ACC112 (cell line): ENCODE data around the gene PCBD1.

Experiments
- H2AFZ ChIP-seq: fragments of 200-600 bp; sonication (generic); one replicate; pipeline ENCODE4 v1.6.0; 2017; ENCODE audit warnings: antibody characterized with exemption, low read length; ENCODE audit not compliant: unreplicated experiment
- H3K27ac ChIP-seq: fragments of 200-600 bp; sonication (generic); 2 replicates; pipeline ENCODE4 v1.5.1; 2014; ENCODE audit warnings: low read depth, mild to moderate bottlenecking, antibody characterized with exemption, low read length, moderate library complexity
- H3K27me3 ChIP-seq: fragments of 200-600 bp; sonication (generic); 2 replicates; pipeline ENCODE4 v1.6.1; 2014; ENCODE audit warnings: mild to moderate bottlenecking, antibody characterized with exemption, low read length, moderate library complexity, mixed read lengths; ENCODE audit not compliant: insufficient read depth
- H3K36me3 ChIP-seq: fragments of 200-600 bp; sonication (generic); 2 replicates; pipeline ENCODE4 v1.6.1; 2016; ENCODE audit warnings: mild to moderate bottlenecking, antibody characterized with exemption, low read length, moderate library complexity, mixed read lengths; ENCODE audit not compliant: insufficient read depth
- H3K4me1 ChIP-seq: fragments of 200-600 bp; sonication (generic); one replicate; pipeline ENCODE4 v1.6.1; 2016; ENCODE audit warnings: low read length, mixed read lengths; ENCODE audit not compliant: insufficient read depth, unreplicated experiment, control insufficient read depth
- H3K4me3 ChIP-seq: fragments of 200-600 bp; sonication (generic); 2 replicates; pipeline ENCODE4 v1.5.1; 2014; ENCODE audit warnings: mild to moderate bottlenecking, low read depth, low read length
- H3K79me2 ChIP-seq: fragments of 200-600 bp; sonication (generic); one replicate; pipeline ENCODE4 v1.6.0; 2016; ENCODE audit warnings: low read length; ENCODE audit not compliant: control insufficient read depth, unreplicated experiment, insufficient read depth

Gene PCBD1

GRCh38 chr10:70886921-70887665 lies 1.3 kb downstream of the PCBD1 start:
- H3K36me3 ChIP-seq = no peaks in the 10 kb centered on the region
- no peak overlapping the region for H2AFZ ChIP-seq
- peak overlapping the region; percentile 88 for H3K4me3 ChIP-seq
- H3K27ac ChIP-seq = no peak overlapping the region
- no peaks in the 10 kb centered on the region for H3K79me2 ChIP-seq
- no peaks in the 10 kb centered on the region for H3K27me3 ChIP-seq
- peaks cover 19% of the 10 kb centered on the region for H3K4me1 ChIP-seq

GRCh38 chr10:70885931-70886903 lies 2.1 kb downstream of the PCBD1 start:
- peaks cover 10% of the 10 kb centered on the region for H3K4me1 ChIP-seq
- no peaks in the 10 kb centered on the region for H3K27me3 ChIP-seq
- H3K79me2 ChIP-seq = no peaks in the 10 kb centered on the region
- no peak overlapping the region for H3K4me3 ChIP-seq
- H3K27ac ChIP-seq = no peak overlapping the region
- H3K36me3 ChIP-seq = no peaks in the 10 kb centered on the region
- no peak overlapping the region for H2AFZ ChIP-seq

GRCh38 chr10:70885481-70885880 lies 2.9 kb downstream of the PCBD1 start:
- Histone ChIP-seq H3K36me3 (no peaks in the 10 kb centered on the region), H3K27me3 (no peaks in the 10 kb centered on the region), H3K27ac (no peak overlapping the region), H2AFZ (no peak overlapping the region), H3K79me2 (no peaks in the 10 kb centered on the region), H3K4me3 (no peak overlapping the region), H3K4me1 (peaks cover 8% of the 10 kb centered on the region)

GRCh38 chr10:70884741-70885140 lies 3.6 kb downstream of the PCBD1 start:
- Histone ChIP-seq H3K79me2 (no peaks in the 10 kb centered on the region), H3K36me3 (no peaks in the 10 kb centered on the region), H3K27ac (no peak overlapping the region), H3K4me3 (no peak overlapping the region), H3K4me1 (peaks cover 8% of the 10 kb centered on the region), H3K27me3 (no peaks in the 10 kb centered on the region), H2AFZ (no peak overlapping the region)

- Histone ChIP-seq H3K4me1 (no peaks in the 10 kb centered on the region), H3K36me3 (0 out of 2 replicates have a peak, but pooled peaks cover 4% of the 10 kb centered on the region)
Measured at GRCh38 chr10:70880077-70880534, 8.3 kb downstream of the PCBD1 start.

DNA sequence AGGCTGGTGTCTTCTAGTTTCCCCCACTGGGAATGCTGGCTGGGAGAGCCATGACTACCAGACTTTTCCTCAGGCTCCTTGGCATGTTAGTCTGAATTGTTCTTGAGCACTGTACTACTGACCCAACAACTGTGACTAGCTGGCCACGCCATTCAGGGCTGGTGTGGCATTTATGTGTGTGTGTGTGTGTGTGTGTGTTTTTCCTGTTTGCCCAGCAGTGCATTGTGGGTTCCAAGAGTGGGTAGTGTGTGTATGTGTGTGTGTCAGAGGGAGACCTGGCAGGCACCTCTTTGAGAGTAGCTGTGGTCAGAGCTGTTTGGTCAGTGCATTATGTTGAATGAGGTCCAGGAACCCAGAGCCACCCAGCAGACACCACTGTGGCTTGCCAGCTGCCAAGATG lies 9.2 kb downstream of the PCBD1 start:
- no peaks in the 10 kb centered on the region for H3K79me2 ChIP-seq
- H3K27ac ChIP-seq = no peak overlapping the region
- no peak overlapping the region for H2AFZ ChIP-seq
- no peak overlapping the region for H3K4me3 ChIP-seq
- H3K36me3 ChIP-seq = 0 out of 2 replicates have a peak, but pooled peaks cover 4% of the 10 kb centered on the region
- no peaks in the 10 kb centered on the region for H3K4me1 ChIP-seq
- H3K27me3 ChIP-seq = no peaks in the 10 kb centered on the region

More at GRCh38 chr10:70880077-70880534, 8.3 kb downstream of the PCBD1 start:
- no peaks in the 10 kb centered on the region for H3K79me2 ChIP-seq
- H3K27ac ChIP-seq = no peak overlapping the region
- no peaks in the 10 kb centered on the region for H3K27me3 ChIP-seq
- no peak overlapping the region for H3K4me3 ChIP-seq
- H2AFZ ChIP-seq = no peak overlapping the region

DNA sequence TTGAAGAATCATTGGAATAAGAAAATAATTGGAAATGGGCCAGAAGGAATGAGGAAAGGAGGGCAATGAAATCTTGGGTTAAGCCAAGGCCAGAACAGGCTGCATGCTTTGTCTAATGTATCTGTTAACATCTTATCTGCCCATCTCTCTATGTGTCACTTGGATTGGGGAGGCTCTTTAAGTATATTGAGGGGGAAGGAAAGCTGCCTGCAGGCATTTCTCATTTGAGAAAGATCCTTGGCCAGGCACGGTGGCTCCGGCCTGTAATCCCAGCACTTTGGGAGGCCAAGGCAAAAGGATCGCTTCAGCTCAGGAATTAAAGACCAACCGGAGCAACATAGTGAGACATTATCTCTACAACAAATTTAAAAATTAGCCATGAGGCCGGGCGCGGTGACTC lies 14.3 kb downstream of the PCBD1 start:
- Histone ChIP-seq H2AFZ (no peak overlapping the region), H3K27ac (no peak overlapping the region), H3K79me2 (no peaks in the 10 kb centered on the region), H3K4me1 (no peaks in the 10 kb centered on the region), H3K27me3 (no peaks in the 10 kb centered on the region), H3K4me3 (no peak overlapping the region), H3K36me3 (0 out of 2 replicates have a peak, but pooled peaks cover 14% of the 10 kb centered on the region)

DNA sequence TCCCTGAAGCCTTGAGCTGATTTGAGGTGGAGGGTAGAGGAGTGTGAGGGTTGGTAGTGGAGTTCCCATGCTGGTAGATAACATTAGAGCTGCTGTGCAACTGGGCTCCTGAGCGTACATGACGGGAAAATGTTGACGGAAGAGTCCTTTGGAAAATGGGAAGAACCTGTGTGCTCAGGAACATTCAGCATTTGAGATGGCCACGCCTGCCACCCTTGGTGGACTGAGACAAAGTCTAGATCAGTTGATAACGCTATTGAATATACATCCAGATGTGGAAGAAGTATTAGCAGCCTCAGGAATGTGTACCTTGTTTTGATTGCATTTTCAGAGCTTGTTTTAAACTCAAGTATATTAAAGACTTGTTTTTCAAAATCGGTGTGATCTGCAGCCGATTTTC lies 16.1 kb downstream of the PCBD1 start:
- Histone ChIP-seq H3K27ac (no peak overlapping the region), H3K36me3 (0 out of 2 replicates have a peak, but pooled peaks cover 14% of the 10 kb centered on the region), H3K79me2 (no peaks in the 10 kb centered on the region), H3K4me3 (no peak overlapping the region), H2AFZ (no peak overlapping the region), H3K4me1 (no peaks in the 10 kb centered on the region), H3K27me3 (no peaks in the 10 kb centered on the region)

DNA sequence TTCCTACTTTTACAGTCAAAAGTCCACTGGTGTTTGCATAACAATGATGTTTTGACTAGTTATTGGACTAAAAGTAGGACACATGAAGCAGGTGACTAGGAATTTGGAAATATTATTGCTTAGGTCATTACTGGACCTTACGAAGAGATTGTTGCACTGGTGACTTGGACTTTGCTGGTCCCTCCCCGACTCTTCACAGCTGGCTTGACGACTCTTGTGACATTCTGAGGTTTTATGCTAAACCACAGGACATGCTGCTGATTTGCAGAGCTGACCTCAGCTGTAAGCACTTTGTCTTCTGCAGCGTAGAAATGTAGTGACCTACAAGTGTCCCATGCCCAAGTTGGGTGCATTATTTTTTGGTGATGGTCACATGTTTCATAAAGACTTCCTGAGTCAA lies 21.9 kb downstream of the PCBD1 start:
- Histone ChIP-seq H3K4me1 (no peaks in the 10 kb centered on the region), H3K79me2 (no peaks in the 10 kb centered on the region), H3K27ac (no peak overlapping the region), H2AFZ (no peak overlapping the region), H3K27me3 (no peaks in the 10 kb centered on the region), H3K4me3 (no peak overlapping the region), H3K36me3 (0 out of 2 replicates have a peak, but pooled peaks cover 3% of the 10 kb centered on the region)

GRCh38 chr10:70864935-70865334 lies 23.4 kb downstream of the PCBD1 start:
- Histone ChIP-seq H3K79me2 (no peaks in the 10 kb centered on the region), H2AFZ (no peak overlapping the region), H3K4me1 (no peaks in the 10 kb centered on the region), H3K4me3 (no peak overlapping the region), H3K36me3 (no peaks in the 10 kb centered on the region), H3K27ac (no peak overlapping the region), H3K27me3 (no peaks in the 10 kb centered on the region)
